HG03442 (cell line): ENCODE results near the gene TANC1.
A peak's percentile ranks its signal among the peaks of the same experiment; 100 is the strongest.
"Not testable (repeated sequence)": the region's sequence is repeated elsewhere in the genome, so short reads cannot be mapped to it uniquely, and the experiment has no call there.

Experiments used
- ATAC-seq: cut with Tn5 transposase; IDR thresholded peaks from one replicate; pipeline ENCODE4 v1.9.1; 2021; ENCODE audit warnings: mild to moderate bottlenecking, moderate library complexity; ENCODE audit not compliant: unreplicated experiment

TANC1 gene

GRCh38 chr2:159134979-159135378 is 166.5 kb downstream of the TANC1 start:
- ATAC-seq = no peak

GRCh38 chr2:159136391-159136790 is 168.0 kb downstream of the TANC1 start:
- ATAC-seq = no peak

DNA sequence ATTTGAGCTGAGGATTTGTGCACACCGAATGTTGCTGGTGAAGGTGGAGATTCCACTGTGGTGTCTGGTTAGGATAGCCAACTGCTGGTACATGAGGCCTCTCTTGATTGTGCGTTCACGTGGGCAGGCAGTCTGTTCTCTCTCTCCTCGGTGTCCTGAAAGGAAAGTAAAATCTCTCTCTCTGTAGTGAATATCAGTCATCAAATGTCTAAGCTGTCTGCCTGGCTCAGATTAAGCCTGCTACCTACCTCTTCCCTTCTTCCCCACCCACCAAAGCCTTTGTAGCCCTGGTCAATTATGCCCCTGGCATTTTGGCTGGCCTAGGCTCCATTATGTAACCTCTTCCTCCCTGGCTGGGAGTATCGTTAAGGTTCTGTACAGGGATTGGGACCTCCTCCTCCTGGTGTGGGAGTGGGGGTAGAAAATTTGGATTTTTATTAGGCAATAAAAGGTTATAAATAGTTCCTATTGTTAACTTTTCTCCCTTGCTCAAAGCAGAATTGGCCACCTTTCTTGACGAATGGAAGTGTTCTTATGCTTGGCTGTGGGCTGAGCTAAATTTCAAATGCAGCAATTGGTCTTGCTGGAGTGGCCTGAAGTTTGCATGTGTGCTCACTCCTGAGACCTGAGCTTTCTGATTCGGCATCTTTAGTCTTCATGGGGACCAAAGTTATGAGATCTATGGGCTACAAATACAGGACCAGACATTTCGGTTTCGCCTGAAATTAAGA is 169.2 kb downstream of the TANC1 start:
- no peak for ATAC-seq

DNA sequence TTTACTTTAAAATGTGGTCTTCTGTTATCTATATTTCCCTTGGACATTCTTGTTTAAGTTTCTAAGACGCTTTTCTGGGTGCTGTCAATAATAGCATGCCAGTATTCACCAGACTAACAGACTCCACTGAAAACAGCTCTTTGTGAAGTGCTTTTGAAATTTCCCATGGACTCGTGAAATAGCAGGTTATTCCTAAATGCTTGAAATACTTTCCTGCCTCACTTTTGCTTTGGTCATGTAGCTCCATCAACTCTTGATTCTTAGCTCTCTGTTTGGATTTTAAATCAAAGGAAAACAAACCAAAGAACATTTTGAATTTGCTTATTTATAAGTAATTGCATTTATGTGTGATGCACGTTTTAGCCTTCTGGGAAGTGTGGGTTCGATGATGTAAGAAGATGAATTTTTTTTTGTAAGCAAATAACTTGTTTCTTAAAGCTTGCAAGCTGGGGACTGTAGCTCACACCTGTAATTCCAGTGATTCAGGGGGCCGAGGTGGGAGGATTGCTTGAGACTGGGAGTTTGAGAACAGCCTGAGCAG is 170.3 kb downstream of the TANC1 start:
- ATAC-seq = no peak

DNA sequence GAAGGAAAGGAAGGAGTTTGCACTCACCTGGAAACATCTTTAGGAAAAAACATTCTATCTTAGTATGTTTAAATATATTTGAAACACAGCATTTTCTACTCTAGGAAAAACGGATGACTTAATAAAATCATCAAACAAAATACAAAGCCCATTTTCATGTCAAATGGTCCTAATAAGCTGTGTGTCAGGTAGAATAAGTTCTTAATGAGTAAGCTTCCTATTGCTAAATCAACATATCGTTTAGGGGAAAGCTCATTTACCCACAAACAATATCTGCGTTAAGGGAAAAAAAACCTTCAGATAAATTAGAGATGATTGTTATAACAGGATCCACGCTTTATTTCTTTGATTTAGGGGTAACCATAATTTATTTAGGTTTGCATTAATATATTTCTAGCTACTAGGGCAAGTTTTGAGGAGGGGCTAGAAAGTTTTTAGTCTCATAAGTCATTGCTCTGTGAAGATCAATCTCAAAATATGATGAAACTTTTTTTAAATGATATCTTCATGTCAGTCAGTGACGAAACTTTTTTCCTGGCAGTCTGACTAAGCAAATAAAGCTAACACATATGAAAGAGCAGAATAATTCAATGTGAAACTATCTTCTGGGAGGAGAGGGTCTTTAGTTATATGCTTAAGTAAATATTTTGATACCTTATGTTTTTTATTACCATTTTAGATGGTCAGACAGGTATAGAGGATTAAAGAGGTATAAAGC is 170.9 kb downstream of the TANC1 start:
- no peak for ATAC-seq

DNA sequence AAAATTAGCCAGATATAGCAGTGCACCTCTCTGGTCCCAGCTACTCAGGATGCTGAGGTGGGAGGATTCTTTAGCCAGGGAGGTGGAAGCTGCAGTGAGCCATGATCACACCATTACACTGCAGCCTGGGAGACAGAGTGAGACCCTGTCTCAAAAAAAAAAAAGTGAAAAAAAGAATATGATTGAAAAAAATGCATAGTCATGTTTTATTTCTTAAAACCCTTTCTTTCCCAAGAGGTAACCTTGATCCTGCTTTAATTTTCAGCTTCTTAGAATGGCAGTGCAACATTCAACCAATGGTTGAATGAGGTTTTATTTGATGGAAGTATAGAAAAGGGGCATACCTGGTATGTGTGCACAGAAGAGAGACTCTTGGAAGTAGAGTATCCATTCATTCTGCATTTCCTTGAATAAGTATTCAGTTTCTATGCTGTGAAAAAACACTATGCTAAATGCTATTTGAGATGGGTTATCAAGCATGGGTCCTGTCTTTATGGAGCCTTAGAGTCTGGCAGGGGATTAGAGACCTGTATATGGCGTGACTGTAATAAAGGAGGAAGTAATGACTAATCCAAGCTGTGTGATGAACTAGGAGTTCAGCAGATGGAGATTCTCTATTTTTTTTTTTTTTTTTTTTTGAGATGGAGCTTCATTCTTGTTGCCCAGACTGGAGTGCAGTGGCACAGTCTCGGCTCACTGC is 171.8 kb downstream of the TANC1 start:
- no peak for ATAC-seq

GRCh38 chr2:159140821-159141220 is 172.4 kb downstream of the TANC1 start:
- ATAC-seq = not testable (repeated sequence)

GRCh38 chr2:159144776-159145614 is 176.6 kb downstream of the TANC1 start:
- ATAC-seq = peak; percentile 71

DNA sequence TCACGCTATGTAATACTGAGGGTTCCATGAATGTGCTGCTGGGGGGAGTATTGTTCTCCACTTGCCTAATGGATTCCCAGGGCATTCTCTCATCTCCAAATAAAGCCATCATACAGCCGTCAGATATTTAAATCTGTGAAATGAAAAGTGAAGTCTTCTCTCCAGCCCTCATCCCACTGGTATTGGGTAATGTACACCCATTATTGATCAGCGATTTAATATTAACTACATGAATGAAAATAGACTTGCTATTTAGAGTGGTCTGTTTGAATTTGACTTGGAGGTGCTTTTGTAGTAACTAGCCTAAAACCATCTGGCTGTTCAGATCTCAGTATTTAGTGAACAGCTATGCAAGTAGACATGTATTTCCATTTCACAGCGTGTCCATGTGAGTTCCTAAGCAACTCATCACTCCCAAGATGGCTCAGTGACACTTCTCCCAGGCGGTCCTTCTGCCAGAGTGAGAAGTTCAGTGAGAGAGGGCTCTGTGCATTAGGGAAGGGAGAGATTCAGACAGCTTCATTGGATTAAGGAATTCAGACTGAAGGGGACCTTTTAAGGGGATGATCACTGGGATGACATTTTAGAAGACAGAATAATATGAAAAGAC is 177.4 kb downstream of the TANC1 start:
- no peak for ATAC-seq

DNA sequence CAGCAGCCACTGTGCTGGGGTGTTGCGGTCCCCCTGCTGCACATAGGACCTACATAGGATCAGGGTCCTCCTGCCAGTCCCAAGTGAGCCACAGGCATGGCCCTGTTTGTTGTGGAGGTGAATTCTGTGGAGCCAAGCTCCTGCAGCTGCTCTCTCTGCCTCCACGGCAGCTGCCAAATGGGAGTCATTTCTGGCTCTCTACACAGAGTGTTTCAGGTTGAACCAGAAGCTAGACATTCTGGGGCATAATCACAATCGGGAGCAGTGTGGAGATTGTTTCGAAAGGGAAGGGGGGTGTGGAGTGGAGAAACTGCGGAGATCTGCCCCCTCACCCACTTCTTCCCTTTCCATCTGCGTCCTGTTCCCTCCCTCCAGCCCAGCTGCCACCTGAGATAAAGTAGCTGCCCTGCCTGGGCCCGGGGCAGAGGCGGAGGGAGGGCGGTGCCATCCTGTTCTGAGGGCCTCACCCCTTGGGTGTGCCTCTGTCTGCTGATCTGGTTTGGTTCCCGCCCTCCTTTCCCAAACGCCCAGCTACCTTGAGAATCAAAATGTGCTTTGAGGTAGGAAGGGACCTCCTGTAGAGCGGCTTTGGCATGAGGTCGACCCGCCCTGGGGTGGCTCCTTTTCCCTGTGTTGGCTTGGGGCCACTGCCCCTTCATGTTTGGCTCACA is 178.7 kb downstream of the TANC1 start:
- no peak for ATAC-seq

DNA sequence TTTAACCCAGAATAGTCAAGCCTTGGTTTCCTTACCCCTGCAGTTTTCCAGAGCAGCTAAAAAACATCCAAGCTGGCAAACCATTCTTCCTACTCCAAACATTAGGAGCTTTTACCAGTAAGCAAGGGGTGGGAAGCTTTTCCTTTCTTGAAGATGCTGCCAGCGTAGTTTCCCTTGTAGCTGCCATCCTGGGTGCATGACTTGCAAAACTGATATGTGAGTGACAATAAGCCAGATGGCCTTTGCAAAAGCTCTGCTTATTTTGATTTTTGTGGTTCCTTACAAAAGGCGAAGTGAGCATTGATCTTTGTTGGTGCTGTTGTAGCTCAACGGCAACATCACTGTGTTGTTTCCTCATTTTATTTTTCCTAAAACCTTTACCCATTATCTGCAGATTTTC is 179.2 kb downstream of the TANC1 start:
- no peak for ATAC-seq

- no peak for ATAC-seq
Measured at GRCh38 chr2:159148901-159149300, 180.5 kb downstream of the TANC1 start.

GRCh38 chr2:159149747-159150146 is 181.3 kb downstream of the TANC1 start:
- no peak for ATAC-seq

- ATAC-seq = no peak
Measured at GRCh38 chr2:159150280-159150746, 181.9 kb downstream of the TANC1 start.

DNA sequence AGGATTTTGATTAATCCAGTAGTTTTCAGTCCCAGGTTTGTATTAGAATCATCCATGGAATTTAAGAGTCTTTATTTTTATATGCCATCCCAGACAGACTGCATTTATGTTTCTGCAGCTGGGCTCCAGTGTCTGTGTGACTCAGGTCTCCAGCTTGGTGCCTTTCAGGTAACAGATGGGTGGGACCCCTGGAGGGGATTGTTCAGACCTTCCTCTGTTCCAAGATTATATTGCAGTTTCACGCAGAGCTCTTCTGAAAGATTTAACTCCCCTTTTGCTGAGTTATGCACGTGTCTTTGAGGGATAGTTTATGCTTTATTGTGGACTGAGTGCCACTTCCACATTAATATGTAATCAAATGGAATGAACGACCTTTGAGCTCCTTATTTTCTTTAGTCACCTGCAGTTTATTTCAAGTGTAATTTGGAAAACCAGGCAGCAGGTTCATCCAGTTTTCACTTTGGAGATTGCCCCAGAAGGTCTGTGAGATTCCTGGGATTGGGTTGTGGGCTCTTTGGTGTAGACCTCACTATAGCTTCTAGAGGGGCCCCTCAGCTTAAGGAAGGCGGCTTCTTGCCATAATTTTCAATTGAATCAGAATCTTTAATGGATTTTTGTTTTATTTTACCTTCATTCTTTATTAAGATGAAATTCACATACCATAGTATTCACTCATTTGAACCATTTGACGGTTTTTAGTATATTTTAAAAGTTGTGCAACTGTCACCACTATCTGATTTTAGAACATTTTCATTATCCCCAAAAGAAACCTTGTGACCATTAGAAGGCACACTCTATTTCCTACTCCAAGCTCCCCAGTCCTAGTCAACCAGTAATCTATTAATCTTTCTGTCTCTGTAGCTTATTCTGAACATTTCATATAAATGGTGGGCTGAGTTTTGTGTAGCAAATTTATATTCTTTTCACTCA is 183.0 kb downstream of the TANC1 start:
- no peak for ATAC-seq

DNA sequence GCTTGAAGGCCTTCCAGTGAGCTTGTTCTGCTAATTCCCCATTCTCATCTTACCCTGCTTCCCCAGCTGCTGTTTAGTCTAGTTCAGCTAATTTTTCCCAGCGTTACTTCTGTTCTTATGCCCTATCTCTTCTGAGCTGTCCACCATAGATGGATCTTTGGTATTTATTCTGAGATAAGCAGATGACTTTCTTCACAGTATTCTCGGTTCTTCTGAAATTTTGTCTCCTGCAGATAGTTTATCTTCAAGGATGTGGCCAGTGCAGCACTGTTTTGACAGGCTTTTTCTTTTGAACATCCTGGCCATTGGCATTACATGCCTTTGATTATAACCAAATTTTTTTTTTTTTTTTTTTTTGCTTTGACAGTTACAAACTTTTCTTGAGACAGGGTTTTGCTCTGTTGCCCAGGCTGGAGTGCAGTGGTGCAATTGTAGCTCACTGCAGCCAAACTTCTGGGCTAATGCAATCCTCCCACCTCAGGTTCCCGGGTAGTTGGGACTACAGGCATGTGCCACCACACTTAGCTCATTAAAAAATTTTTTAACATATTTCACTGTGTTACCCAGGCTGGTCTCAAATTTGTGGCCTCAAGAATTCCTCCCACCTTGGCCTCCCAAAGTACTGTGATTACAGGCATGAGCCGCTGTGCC is 183.8 kb downstream of the TANC1 start:
- no peak for ATAC-seq

DNA sequence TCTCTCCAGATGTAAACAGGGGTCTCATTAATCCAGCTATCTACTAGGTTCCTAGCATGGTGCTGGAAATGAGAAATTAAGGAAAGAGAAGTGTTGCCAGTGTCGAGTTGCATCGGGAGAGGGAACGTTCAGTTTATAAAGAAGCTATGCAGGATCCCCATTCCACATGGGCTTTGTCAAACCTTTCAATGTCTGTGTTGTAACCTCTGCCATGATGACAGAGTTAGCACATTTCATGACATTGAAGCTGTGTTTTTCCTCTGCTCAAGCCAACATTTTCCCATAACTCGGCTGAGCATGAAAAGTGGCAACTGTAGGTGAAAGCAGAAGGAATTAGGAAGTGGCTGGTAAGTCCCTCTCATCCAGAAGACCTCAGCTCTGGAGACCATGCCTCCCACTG is 184.6 kb downstream of the TANC1 start:
- no peak for ATAC-seq

DNA sequence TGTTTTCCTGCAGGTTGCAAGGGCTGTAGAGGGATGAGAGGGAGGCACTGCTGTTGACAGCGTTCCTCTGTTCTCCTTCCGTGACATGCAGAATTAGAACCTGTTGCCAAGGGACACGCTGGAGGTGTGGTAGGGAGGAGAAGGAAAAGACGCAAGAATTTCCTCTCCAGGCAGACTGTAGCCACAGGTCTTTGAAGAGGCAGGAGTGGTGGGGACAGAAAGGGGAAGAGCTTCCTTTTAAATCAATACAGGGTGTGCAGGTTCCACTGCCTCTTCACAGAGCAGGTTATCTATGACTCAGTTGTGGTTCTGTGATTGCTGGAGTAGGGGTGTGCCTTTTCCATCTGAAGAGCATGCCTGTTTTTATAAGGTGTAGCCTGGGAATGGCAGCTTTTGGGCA is 185.0 kb downstream of the TANC1 start:
- no peak for ATAC-seq
